GM18861 (cell line): ENCODE data around the gene GRK4.

Source experiments
- ATAC-seq: cut with Tn5 transposase; IDR thresholded peaks from one replicate; pipeline ENCODE4 v1.9.1; 2021; ENCODE audit not compliant: unreplicated experiment

Gene GRK4

GRCh38 chr4:3010998-3011397 is 47.6 kb downstream of the GRK4 start:
- ATAC-seq, result no peak

DNA sequence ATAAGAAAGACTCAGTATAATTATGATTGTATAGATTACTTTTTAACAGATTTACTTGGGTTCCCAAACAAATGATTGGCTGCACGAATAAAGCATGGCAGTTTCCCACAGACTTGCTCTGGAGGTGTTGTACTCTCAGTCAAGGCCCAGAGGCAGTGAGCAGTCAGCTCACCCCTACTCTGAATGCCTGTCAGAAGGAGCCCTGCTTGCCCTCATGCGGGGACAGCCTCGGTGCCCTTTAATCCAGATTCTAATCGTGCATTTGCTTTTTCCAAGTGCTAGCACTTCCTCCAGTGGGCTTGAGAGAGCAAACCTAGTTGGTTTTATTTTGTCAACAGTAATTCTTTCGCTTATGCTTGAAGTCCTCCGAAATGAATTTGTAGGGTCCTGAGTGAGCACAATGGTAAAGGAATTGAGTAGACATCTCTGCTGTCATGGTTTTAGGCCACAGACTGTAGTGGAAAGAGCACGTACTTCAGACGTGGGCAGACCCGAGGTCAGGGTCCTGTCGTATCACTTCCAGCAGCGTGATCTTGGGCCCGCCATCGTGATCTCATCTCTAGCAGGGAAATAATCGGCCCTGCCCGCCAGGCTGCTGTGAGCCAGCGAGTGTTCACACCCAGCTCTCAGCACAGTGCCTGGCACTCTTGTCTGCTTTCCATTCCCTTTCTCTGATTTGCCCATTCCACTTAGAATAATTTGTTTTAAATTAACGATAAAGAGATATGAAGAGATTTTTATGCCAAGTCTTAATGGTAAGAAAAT is 48.3 kb downstream of the GRK4 start:
- no peak for ATAC-seq

- ATAC-seq, result no peak
Observed at GRCh38 chr4:3013323-3013722, 50.0 kb downstream of the GRK4 start.

DNA sequence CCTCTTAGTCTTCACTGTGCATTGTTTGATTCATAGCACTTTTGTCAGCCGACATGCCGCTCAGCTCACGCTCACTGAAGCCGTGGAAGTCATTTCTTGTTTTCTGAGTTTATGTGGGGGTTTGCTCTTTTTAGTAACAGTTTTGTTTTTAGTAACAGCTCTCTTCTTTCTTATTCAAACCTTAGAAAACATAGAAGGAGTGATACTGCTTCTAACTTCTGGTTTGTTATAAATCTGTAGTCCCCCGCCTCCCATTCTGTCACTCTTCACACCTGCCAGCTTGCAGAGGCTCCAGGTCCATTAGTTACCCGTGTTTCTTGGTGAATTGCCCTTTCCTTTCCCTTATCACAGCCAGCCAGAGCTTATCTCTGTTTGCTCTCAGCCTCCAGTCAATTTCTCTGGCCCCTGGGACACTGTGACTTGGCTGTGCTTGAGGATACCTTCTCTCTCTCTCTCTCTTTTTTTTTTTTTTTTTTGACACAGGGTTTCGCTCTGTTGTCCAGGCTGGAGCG is 50.5 kb downstream of the GRK4 start:
- peak; percentile 85 for ATAC-seq

DNA sequence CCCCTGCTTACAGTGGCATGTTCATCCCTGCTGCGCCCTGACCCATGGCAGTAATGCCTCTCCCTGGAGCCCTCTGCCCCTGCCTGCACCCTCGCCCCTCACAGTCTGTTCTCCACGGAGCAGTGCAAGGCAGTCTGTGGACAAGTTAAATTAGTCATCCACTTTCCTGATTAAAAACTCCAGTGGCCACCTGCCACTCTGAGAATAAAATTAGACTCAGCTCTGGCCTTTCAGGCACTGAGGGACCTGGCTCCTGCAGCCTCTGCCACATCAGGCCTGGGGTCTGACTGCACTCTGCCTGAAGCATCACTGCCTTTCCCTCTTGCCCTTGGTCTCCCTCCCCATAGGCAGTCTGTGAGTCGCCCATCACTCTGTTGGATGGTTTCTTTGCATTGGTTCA is 53.6 kb downstream of the GRK4 start:
- no peak for ATAC-seq

DNA sequence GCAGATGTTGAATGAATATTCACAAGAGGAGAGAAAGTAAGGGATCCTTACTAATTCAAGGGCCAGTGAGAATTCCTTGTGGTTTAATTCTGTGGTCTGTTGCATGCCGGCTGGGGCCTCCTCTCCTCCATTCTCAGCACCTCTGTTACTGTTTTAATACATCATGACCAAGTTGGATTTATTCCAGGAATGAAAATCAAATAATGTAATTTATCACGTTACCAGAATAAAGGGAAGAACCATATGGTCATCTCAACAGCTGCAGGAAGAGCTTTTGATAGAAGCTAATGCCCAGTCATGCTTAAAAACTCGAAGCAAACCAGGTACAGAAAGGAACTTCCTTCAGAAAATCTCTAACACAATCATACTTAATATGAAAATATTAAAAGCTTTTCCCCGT is 54.1 kb downstream of the GRK4 start:
- ATAC-seq, result no peak

GRCh38 chr4:3019145-3019846 is 55.9 kb downstream of the GRK4 start:
- ATAC-seq, result no peak

- no peak for ATAC-seq
Observed at GRCh38 chr4:3021127-3021526, 57.8 kb downstream of the GRK4 start.

DNA sequence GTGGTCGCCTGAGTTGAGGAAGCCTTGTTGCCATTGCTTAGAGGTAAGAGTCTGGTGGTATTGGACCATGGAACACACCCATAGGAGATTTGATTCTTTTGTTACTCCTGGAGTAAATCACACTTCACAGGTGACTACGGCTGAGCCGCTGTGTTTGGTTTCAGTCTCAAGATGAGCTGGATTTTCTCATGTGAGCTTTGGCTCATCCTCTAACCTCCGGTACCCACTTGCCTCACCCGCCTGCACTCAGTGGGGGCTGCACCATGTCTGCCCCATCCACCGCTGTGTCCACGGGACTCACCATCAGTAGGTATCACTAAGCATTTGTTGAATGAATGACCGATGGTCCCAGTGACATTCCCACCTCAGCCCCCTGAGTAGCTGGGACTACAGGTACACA is 58.3 kb downstream of the GRK4 start:
- ATAC-seq, result no peak

DNA sequence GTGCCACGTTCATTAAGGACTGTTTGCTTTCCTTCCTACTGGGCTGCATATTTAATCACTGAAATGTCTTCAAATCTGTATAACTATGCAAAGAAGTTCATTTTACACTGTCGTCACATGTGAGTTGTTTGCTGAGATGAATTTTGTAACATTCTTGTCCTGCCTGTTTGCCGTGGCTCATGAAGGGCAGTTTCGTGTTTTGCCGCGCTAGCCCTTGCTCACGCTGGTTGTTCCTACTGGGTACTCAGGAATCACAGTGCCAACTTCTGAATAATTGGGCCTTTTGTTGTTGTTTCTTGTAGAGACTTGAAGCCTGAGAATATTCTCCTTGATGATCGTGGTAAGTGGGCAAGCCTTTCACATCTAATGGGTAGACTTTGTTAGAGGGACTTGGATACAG is 58.7 kb downstream of the GRK4 start:
- ATAC-seq, result no peak

DNA sequence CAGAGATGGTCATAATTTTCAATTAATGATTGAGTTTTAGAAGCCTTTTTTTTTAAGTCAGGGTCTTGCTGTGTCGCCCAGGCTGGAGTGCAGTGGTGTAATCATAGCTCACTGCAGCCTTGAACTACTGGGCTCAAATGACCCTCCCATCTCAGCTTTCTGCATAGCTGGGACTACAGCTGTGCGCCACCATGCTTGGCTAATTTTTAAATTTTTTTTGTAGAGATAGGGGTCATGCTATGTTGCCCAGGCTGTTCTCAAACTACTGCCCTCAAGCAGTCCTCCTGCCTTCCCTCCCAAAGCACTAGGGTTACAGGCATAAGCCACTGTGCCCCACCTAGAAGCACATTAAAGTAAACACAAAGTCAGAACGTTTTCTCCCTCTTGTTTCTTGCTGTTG is 59.3 kb downstream of the GRK4 start:
- ATAC-seq, result no peak

GRCh38 chr4:3025881-3026280 is 62.5 kb downstream of the GRK4 start:
- ATAC-seq, result no peak

DNA sequence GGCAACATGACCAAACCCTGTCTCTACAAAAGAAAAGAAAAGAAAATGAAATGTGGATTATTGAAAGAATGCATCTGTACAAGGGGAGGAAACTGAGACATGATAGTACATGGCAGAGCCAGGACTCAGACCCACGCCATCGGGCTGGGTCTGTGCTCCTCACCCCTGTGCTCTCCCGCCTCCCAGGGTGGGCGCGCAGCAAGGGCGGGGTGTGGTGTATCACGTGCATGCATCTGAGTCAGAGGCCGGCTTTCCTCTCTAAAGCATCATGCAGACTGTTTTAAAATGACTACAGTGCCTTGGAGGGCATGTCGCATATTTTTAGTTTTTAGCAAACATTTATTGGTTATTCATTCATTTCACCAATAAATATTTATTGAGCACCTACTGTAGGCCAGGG is 63.2 kb downstream of the GRK4 start:
- ATAC-seq, result no peak

DNA sequence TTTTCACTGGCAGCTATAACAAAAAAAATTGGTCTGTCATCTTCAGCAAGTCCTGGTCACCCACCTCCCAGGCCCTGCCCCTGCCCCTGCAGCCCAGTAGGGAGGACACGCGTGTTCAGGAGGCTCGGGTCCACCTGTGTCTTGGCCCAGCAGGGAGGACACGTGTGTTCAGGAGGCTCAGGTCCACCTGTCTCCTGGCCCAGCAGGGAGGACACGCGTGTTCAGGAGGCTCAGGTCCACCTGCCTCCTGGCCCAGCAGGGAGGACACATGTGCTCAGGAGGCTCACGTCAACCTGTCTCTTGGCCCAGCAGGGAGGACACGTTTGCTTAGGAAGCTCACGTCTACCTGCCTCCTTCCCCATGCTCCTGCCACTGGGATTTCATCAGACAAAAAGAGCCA is 66.1 kb downstream of the GRK4 start:
- no peak for ATAC-seq

DNA sequence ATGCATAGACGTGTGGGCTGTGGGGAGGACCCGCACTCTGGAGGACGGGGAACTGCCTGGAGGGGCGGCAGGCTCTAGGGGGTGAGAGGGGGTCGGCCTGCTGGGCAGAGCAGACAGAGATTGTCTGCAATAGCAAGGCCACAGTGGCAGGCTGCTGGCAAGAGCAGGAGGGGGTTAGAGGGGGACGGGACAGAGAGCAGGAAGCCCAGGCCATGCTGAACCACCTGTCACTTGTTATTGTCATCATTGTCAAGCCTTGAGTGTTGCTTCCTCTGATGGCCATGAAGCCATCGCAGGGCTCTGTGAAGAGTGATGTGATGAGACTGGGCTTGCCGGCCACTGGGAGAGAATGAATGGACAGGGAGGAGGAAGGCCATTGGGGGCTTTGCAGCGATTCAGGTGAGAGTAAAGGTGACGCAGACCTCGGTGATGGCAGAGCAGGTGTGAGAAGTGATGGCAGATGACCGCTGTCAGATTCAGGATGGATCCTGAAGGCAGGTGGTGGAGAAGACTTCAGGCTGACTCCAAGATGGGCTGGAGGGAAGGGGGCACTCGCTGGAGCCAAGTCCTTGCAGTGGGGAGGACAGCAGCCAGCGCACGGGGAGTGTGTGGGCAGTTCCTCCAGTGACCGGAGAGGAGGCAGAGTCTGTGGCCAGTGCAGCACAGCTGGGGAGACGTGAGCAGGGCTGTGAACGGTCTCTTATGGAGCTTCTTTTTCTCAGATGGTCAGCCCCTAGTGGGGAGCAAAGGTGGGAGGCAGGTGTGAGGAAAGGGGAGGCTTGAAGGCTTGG is 67.4 kb downstream of the GRK4 start:
- ATAC-seq, result no peak

GRCh38 chr4:3031357-3032082 is 68.1 kb downstream of the GRK4 start:
- ATAC-seq, result no peak

GRCh38 chr4:3034231-3034630 is 70.9 kb downstream of the GRK4 start:
- no peak for ATAC-seq

DNA sequence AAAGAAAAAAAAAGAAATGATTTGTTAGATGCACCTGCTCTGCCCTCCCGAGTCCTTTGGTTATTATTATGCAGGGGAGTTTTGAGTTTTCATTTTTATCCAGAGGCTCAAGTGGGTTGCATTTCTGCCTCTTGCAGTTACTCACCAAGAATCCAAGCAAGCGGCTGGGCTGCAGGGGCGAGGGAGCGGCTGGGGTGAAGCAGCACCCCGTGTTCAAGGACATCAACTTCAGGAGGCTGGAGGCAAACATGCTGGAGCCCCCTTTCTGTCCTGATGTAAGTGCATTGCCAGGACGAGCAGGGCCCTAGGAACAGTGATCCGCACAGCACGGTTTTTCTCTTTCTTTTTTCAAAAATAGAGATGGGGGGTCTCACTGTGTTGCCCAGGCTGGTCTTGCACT is 71.9 kb downstream of the GRK4 start:
- ATAC-seq, result no peak

- no peak for ATAC-seq
Observed at GRCh38 chr4:3035674-3036073, 72.3 kb downstream of the GRK4 start.

- no peak for ATAC-seq
Observed at GRCh38 chr4:3036131-3036952, 73.0 kb downstream of the GRK4 start.
